ENCODE results near the gene PTGFRN.
"Not testable (repeated sequence)": the region's sequence is repeated elsewhere in the genome, so short reads cannot be mapped to it uniquely, and the experiment has no call there.

The PTGFRN gene

GRCh38 chr1:116915086-116915661 is 5.5 kb downstream of the PTGFRN start:
- in situ Hi-C loops (cut with MboI; ENCODE audit: low sequenced_read_pairs) = no loop called here

DNA sequence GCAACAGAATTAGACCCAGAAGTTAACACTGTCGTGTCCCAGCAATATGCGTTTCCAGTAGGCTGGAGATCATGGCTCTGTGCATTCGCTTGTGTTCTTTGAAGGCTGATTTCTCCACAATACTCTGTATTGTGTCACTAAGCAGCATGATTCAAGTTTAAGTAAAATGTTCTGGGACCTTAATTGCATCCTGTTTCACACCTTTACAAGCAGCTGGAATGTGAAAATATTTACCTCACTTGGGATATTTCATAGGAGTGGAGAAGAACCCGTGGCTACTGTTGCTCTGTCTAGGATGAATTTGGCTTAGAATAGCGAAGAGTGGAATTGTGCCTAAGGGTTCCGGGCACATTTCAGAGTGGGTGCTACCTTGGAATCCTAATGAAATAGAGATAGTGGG is 6.3 kb downstream of the PTGFRN start:
- in situ Hi-C loops (cut with MboI; ENCODE audit: low sequenced_read_pairs) = no loop called here

DNA sequence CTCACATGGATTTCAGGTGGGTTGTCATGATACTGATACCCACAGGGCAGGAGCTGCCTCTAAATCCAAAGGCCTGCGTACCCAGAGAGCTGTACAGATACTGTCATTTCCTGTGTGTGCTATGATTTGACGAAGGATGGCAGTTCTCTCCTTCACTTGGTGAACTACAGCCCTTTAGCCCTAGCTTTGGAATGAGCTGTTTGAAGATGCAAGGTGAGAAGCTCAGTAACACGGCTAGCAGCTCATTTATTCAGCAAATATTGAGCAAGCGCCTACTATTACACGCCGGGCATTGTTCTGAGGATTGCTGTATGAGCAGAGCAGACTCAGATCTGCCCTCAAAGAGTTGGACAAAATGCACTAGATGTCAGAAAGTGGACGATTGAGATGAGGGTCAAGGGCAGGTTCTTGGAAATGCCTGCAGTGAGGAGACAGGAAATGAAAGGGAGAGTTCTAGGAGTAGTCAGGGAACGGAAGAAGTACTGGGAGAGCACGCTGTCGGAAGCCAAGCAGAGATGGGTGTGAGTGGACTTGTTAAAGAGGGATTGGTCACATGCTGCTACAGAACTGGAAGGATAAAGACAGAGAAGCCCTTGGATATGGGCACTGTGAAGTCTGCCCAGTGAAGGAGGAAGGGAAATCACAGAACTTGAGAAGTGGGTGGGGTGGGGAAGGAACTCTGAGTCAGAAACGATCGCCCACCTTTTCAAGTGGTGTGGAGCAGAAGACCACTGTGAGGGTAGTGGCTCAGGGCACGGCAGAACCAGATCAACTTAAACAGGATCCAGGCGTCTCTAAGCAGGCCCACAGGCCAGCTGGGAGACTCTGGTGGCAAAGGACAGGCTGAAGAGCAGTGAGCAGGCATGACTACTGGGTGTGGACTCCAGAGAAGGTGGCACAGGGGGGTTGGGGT is 7.1 kb downstream of the PTGFRN start:
- in situ Hi-C loops (cut with MboI; ENCODE audit: low sequenced_read_pairs) = no loop called here

GRCh38 chr1:116918714-116919357 is 9.1 kb downstream of the PTGFRN start:
- in situ Hi-C loops (cut with MboI; ENCODE audit: low sequenced_read_pairs) = no loop called here

DNA sequence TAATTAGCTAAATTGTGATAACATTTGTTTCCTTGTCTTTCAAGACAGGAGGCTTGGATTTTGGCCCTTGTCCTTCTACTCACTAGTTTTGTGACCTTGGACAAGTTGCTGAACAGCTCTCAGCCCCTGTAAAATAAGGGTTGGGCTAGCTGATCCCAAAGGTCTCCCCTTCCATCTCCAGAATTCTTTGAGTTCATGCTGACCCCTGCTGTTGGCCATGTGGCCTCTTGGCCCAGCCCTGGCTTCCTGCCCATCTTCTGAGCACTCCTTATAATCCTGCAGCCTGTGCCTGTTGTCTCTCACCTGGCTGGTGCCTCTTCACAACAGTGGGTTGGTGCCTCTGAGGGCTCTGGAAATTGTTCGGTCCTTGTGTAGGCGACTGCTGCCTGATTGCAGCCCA is 10.1 kb downstream of the PTGFRN start:
- in situ Hi-C loops (cut with MboI; ENCODE audit: low sequenced_read_pairs) = no loop called here

GRCh38 chr1:116920211-116920610 is 10.5 kb downstream of the PTGFRN start:
- in situ Hi-C loops (cut with MboI; ENCODE audit: low sequenced_read_pairs) = no loop called here

GRCh38 chr1:116921301-116921885 is 11.7 kb downstream of the PTGFRN start:
- in situ Hi-C loops (cut with MboI; ENCODE audit: low sequenced_read_pairs) = no loop called here

GRCh38 chr1:116921937-116922336 is 12.2 kb downstream of the PTGFRN start:
- in situ Hi-C loops (cut with MboI; ENCODE audit: low sequenced_read_pairs) = no loop called here

- in situ Hi-C loops (cut with MboI; ENCODE audit: low sequenced_read_pairs) = no loop called here
Observed at GRCh38 chr1:116923421-116923820, 13.7 kb downstream of the PTGFRN start.

DNA sequence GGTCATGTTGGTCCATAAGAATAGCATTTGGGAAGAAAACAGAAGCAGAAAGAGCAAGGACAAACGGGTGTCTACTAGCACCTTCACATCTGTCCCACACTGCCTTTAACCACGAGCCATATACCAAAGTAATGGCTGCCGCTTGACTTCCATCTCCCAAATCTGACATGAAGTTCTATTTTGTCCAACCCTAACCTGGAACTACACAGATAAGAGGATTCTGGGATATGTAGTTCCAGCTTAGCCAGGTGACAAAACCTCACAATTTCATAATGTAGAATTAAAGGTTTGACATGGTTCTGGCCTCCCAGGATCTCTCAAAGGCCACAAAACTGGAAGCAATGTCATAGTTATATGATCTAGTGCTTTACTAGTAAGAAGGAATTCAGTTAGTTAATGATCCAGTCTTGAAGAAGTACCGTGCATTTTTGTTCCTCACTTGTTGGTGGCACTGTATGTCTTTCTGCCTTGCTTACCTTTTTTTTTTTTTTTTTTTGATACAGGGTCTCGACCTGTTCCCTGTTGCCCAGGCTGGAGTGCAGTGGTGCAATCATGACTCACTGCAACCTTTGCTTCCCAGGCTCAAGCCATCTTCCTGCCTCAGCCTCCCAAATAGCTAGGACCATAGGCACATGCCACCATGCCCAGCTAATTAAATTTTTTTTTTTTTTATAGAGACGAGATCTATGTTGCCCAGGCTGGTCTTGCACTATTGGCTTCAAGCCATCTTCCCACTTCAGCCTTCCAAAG is 17.5 kb downstream of the PTGFRN start:
- in situ Hi-C loops (cut with MboI; ENCODE audit: low sequenced_read_pairs) = no loop called here

DNA sequence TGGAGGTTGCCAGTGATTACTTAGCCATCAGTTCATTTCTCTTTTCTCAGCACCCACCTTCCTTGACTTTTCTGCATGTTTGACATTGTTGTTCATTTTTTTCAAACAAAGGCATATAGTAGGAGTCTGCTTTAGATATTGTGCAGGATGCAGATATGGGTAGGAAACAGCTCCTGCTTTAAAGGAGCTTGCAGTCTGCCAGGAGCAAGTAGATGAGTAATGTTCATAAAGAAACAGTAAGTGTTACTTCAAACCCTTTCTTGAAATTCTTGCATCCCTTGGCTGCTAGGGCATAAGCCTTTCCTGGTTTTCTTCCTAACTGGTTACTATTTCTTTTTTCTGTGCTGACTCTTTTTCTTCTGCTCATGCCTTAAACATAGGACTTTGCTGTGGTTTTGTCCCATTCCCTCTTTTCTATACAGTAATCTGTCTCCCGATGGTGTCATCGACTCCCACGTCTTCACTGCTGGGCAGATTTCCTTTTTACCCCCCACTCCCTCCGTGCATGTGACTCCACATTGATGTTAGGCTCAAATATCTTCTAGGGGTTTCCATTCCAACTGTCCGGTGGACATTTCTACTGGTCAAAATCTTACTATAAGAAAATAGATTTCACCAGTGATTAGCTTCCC is 20.4 kb downstream of the PTGFRN start:
- in situ Hi-C loops (cut with MboI; ENCODE audit: low sequenced_read_pairs) = no loop called here

GRCh38 chr1:116931016-116931918 is 21.6 kb downstream of the PTGFRN start:
- in situ Hi-C loops (cut with MboI; ENCODE audit: low sequenced_read_pairs) = no loop called here

DNA sequence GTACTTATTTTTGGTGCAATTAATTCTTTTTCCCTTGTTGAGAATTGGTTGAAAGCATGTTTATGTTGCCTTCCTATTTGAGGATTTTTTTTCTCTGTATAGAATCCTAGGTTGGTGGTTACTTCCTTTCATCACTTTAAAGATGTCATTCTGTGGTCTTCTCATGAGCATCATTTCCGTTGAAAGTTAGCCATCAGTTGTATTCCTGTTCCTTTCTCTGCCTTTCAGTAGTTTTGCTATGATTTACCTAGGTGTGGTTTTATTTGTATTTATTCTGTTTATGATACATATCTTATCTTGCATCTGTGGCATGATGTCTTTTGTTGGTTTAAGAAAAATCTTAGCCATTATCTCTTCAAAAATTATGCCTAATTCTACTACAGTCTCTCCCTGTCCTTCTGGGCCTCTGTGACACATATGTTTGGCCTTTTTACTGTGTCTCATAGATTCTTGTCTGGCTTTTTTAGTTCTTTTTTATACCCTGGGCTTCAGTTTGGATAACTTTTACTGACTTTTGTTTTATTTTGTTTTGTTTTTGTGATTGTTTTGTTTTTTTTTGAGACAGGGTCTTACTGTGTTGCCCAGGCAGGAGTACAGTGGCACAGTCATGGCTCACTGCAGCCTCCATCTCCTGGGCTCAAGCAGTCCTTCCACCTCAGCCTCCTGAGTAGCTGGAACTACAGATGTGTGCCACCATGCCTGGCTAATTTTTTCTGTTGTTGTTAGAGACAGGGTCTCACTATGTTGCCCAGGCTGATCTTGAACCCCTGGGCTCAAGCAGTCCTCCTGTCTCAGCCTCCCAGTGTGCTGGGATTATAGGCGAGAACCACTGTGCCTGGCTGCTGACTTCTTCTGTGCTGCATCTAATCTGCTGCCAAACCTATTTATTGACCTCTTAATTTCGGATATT is 24.1 kb downstream of the PTGFRN start:
- in situ Hi-C loops (cut with MboI; ENCODE audit: low sequenced_read_pairs) = no loop called here

DNA sequence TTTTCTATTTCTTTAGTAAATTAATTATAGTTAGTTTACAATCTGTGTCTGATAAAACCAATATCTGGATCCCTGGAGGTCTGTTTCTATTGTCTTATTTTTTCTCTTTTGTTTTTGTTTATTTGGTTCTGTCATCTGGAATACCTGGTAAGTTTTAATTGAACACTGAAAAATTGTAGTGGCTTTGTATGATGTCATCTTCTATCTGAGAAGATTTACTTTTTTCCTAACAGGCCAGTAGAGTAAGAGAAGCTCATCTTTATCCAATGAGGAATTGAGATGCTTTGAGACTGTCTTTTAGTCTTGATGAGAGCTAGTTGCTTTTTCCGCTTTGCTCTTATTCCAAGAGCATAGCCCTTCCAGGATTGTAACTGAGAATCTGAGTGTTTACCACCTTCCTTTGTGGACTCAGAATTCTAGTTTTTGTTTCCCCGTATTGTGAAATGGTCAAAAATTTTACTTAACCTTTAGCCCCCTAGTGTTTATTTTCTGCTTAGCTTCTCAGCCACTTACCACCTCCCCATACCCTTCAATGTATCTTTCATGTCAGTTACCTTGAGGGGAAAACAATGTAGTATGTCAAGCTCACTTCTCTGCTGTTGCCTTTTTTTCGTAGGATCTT is 25.0 kb downstream of the PTGFRN start:
- in situ Hi-C loops (cut with MboI; ENCODE audit: low sequenced_read_pairs) = no loop called here

GRCh38 chr1:116938216-116938615 is 28.5 kb downstream of the PTGFRN start:
- in situ Hi-C loops (cut with MboI; ENCODE audit: low sequenced_read_pairs) = no loop called here

GRCh38 chr1:116939780-116940543 is 30.2 kb downstream of the PTGFRN start:
- in situ Hi-C loops (cut with MboI; ENCODE audit: low sequenced_read_pairs) = not testable (repeated sequence)

Measured in HL-60/S4 (cell line).